ENCODE measurements around the gene SWSAP1.

- TF ChIP-seq RAD21 (IDR thresholded peaks at IDR 0.05; ENCODE audit: low read length) = no peak
- TF ChIP-seq USF1 (IDR thresholded peaks at IDR 0.05; ENCODE audit: borderline replicate concordance, low read depth) = no peak
- no peak for TF ChIP-seq RFX5 (IDR thresholded peaks at IDR 0.05; ENCODE audit: low read length)
- no peak for TF ChIP-seq CTCF (IDR thresholded peaks at IDR 0.05)
- TF ChIP-seq USF2 (IDR thresholded peaks at IDR 0.05; ENCODE audit: borderline replicate concordance, low read depth, low read length) = no peak
- no peak for TF ChIP-seq MXI1 (IDR thresholded peaks at IDR 0.05; ENCODE audit: low read depth, low read length)
- no peak for TF ChIP-seq REST (IDR thresholded peaks at IDR 0.05; ENCODE audit: low read depth, low read length)
- TF ChIP-seq GABPA (IDR thresholded peaks at IDR 0.05; ENCODE audit: low read depth) = no peak
- TF ChIP-seq YY1 (IDR thresholded peaks at IDR 0.05; ENCODE audit: low read depth) = no peak
- TF ChIP-seq TAF1 (IDR thresholded peaks at IDR 0.05; ENCODE audit: borderline replicate concordance, low read depth, low read length) = no peak
- no peak for TF ChIP-seq POLR2AphosphoS5 (IDR thresholded peaks at IDR 0.05; ENCODE audit: low read depth, low read length)
- TF ChIP-seq EP300 (IDR thresholded peaks at IDR 0.05; ENCODE audit: borderline replicate concordance in 1 of 2, low read depth in 1 of 2, low read length in 1 of 2) = no peak
- TF ChIP-seq MAX (IDR thresholded peaks at IDR 0.05; ENCODE audit: low read depth) = no peak
These were observed 37.4 kb upstream of the SWSAP1 start for GRCh38 chr19:11337080-11337479.
